ENCODE measurements around the gene HOXA4. TPM values are rescaled to one million over a fixed set of nuclear protein-coding genes. Genes with fewer than 3 reads are reported as not detected.
A peak's percentile ranks its signal among the peaks of the same experiment; 100 is the strongest.

Gene HOXA4
- total and polyA plus RNA-seq, 10 of the 15 experiments (the other 5 are each of a cell fraction or from before 2014, with no cell fraction given): 0.07 TPM; not detected in 9

- TF ChIP-seq SKIL (IDR thresholded peaks at IDR 0.05; ENCODE audit: low read depth, poor library complexity, severe bottlenecking) (no peak), YBX1 (IDR thresholded peaks at IDR 0.05) (no peak), NR2C1 (IDR thresholded peaks at IDR 0.05) (peak; percentile 61), FOXK2 (IDR thresholded peaks at IDR 0.05) (peak; percentile 52)
- TF ChIP-seq, protein P1, sequence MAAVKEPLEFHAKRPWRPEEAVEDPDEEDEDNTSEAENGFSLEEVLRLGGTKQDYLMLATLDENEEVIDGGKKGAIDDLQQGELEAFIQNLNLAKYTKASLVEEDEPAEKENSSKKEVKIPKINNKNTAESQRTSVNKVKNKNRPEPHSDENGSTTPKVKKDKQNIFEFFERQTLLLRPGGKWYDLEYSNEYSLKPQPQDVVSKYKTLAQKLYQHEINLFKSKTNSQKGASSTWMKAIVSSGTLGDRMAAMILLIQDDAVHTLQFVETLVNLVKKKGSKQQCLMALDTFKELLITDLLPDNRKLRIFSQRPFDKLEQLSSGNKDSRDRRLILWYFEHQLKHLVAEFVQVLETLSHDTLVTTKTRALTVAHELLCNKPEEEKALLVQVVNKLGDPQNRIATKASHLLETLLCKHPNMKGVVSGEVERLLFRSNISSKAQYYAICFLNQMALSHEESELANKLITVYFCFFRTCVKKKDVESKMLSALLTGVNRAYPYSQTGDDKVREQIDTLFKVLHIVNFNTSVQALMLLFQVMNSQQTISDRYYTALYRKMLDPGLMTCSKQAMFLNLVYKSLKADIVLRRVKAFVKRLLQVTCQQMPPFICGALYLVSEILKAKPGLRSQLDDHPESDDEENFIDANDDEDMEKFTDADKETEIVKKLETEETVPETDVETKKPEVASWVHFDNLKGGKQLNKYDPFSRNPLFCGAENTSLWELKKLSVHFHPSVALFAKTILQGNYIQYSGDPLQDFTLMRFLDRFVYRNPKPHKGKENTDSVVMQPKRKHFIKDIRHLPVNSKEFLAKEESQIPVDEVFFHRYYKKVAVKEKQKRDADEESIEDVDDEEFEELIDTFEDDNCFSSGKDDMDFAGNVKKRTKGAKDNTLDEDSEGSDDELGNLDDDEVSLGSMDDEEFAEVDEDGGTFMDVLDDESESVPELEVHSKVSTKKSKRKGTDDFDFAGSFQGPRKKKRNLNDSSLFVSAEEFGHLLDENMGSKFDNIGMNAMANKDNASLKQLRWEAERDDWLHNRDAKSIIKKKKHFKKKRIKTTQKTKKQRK (IDR thresholded peaks at IDR 0.05; ENCODE audit: low read depth, low read length): no peak
These were observed 51.2 kb downstream of the HOXA4 start (continued) for GRCh38 chr7:27079234-27079975.

DNA sequence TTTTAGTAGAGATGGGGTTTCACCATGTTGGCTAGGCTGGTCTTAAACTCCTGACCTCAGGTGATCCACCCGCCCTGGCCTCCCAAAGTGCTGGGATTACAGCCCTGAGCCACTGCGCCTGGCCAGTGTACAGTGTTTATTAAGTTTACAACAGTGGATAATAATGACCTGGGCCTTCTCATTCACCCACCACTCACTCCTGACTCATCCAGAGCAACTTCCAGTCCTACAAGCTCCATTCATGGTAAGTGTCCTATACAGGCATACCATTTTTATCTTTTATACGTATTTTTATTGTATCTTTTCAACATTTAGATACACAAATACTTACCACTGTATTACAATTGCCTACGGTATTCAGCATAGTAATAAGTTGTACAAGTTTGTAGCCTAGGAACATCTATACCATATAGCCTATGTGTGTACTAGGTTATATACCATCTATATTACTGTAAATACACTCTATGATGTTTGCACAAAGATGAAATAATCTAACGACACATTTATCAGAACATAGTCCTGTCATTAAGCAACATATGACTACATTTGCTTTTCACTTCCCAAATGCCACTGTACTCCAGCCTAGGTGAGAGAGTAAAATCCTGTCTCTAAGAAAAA, 51.8 kb downstream of the HOXA4 start:
- H4K20me1 ChIP-seq (ENCODE audit: control insufficient read depth, insufficient read depth): no peaks in the 10 kb centered on the region
- ATAC-seq: no peak
- DNase-seq (ENCODE audit: low read depth, low spot score): no peak
- no TSS peak for BruUV-seq (replicated peaks)
- no peak for FAIRE-seq
- in situ Hi-C loops (cut with MboI) (no loop called here), intact Hi-C loops (cut with micrococcal nuclease; ENCODE audit: unreplicated experiment) (no loop called here)
- H3K27ac ChIP-seq (ENCODE audit: control insufficient read depth, insufficient read depth): no peak overlapping the region
- no peaks in the 10 kb centered on the region for H3K36me3 ChIP-seq (ENCODE audit: control insufficient read depth in 2 of 2, insufficient read depth in 2 of 2, low read length in 1 of 2)
- H3K4me1 ChIP-seq (ENCODE audit: control insufficient read depth, insufficient read depth, low read length): no peaks in the 10 kb centered on the region
- POLR2A ChIA-PET: no interaction called here
- H3K79me2 ChIP-seq (ENCODE audit: control insufficient read depth, insufficient read depth, low read length): no peaks in the 10 kb centered on the region
- H3K4me2 ChIP-seq (ENCODE audit: control insufficient read depth, insufficient read depth): no peak overlapping the region
- no peak overlapping the region for H2AFZ ChIP-seq (ENCODE audit: control insufficient read depth, low read depth, low read length)
- WGBS (ENCODE audit: insufficient coverage, insufficient replicate concordance, low lambda C conversion rate, missing lambda C conversion rate): 74% methylated on average over 5 of the region's 5 CpGs
- H3K27me3 ChIP-seq (replicated peaks in 1 of 2; ENCODE audit: control insufficient read depth in 2 of 2, insufficient read depth in 2 of 2, low read length in 1 of 2): no peaks in the 10 kb centered on the region
- RAD21 ChIA-PET (ENCODE audit: unreplicated experiment): no interaction called here
- H3K9me3 ChIP-seq (replicated peaks; ENCODE audit: control insufficient read depth, insufficient read depth, low read length): no peaks in the 10 kb centered on the region
- CTCF ChIA-PET: no interaction called here
- H3K9ac ChIP-seq (ENCODE audit: control insufficient read depth, insufficient read depth, low read length): no peak overlapping the region
- H3K4me3 ChIP-seq: no peak overlapping the region
- SMC1A ChIA-PET (ENCODE audit: uncharacterized antibody, unreplicated experiment): interaction anchor here (1.5 to 6.5 kb wide), 2 partner anchors 15 to 29 kb away, joined by 3 to 110 read pairs; partner anchors contain the start of gene HOXA1
- no peak for TF ChIP-seq HDAC2 (IDR thresholded peaks at IDR 0.05)
- no peak for TF ChIP-seq ZBTB33 (IDR thresholded peaks at IDR 0.05)
- no peak for TF ChIP-seq CHD2 (IDR thresholded peaks at IDR 0.05; ENCODE audit: borderline replicate concordance, low read depth, low read length)
- TF ChIP-seq STAT1 (conservative IDR thresholded peaks at IDR 0.05): no peak
- TF ChIP-seq SIN3A (IDR thresholded peaks at IDR 0.05; ENCODE audit: low read depth, low read length): no peak
- no peak for TF ChIP-seq CBX5 (IDR thresholded peaks at IDR 0.05; ENCODE audit: low read depth)
- no peak for TF ChIP-seq SUPT20H (IDR thresholded peaks at IDR 0.05; ENCODE audit: borderline replicate concordance, control insufficient read depth, low read depth, low read length)
- TF ChIP-seq ZBED1 (IDR thresholded peaks at IDR 0.05; ENCODE audit: borderline replicate concordance): no peak
- no peak for TF ChIP-seq RAD51 (IDR thresholded peaks at IDR 0.05)
- no peak for TF ChIP-seq ETV6 (conservative IDR thresholded peaks at IDR 0.05 in 1 of 2, IDR thresholded peaks at IDR 0.05 in 1 of 2; ENCODE audit: borderline replicate concordance in 1 of 2, low read depth in 1 of 2)
